Glutamatergic neuron (in vitro differentiated cells): Measurements from ENCODE around the gene ALDH3A1. TPM values are rescaled to one million over a fixed set of nuclear protein-coding genes. Genes with fewer than 3 reads are reported as not detected.
A peak's percentile ranks its signal among the peaks of the same experiment; 100 is the strongest.

Source experiments
- DNase-seq: peaks from one replicate; pipeline ENCODE4 v3.0.0; 2022
- H3K27ac Mint-ChIP-seq: one replicate; pipeline ENCODE4 v1.8.0; 2020; ENCODE audit warnings: mild to moderate bottlenecking, mixed read lengths, inconsistent platforms; ENCODE audit not compliant: unreplicated experiment
- H3K27me3 Mint-ChIP-seq: one replicate; pipeline ENCODE4 v1.8.0; 2020; ENCODE audit warnings: mild to moderate bottlenecking, moderate library complexity, mixed read lengths, inconsistent platforms; ENCODE audit not compliant: unreplicated experiment
- H3K36me3 Mint-ChIP-seq: one replicate; pipeline ENCODE4 v1.8.0; 2020; ENCODE audit warnings: mild to moderate bottlenecking, mixed read lengths, inconsistent platforms; ENCODE audit not compliant: unreplicated experiment
- H3K4me1 Mint-ChIP-seq: one replicate; pipeline ENCODE4 v1.8.0; 2020; ENCODE audit warnings: mild to moderate bottlenecking, low read depth, mixed read lengths, inconsistent platforms; ENCODE audit not compliant: unreplicated experiment
- H3K4me3 Mint-ChIP-seq: one replicate; pipeline ENCODE4 v1.8.0; 2020; ENCODE audit warnings: mild to moderate bottlenecking, mixed read lengths, inconsistent platforms; ENCODE audit not compliant: unreplicated experiment
- H3K9me3 Mint-ChIP-seq: one replicate; pipeline ENCODE4 v1.8.0; 2020; ENCODE audit warnings: mild to moderate bottlenecking, moderate library complexity, mixed read lengths, inconsistent platforms; ENCODE audit not compliant: unreplicated experiment
- total RNA-seq: library from RNA; stranded (reverse); fragmentation: NEBNext Ultra II Directional; extraction: Animal tissue kit (Norgen Biotek cat#: 25700); gene quantifications from one replicate; pipeline ENCODE4 v1.2.1, GENCODE V29; 2021; ENCODE audit not compliant: unreplicated experiment
- TF ChIP-seq, protein P1 (sequence below): fragments of 200-600 bp; sonication (generic); IDR thresholded peaks from one replicate; pipeline ENCODE4 v1.5.0; 2021; ENCODE audit not compliant: partially characterized antibody, unreplicated experiment

ALDH3A1 gene
- total RNA-seq, 1 donor from 2014 or later, result not detected

DNA sequence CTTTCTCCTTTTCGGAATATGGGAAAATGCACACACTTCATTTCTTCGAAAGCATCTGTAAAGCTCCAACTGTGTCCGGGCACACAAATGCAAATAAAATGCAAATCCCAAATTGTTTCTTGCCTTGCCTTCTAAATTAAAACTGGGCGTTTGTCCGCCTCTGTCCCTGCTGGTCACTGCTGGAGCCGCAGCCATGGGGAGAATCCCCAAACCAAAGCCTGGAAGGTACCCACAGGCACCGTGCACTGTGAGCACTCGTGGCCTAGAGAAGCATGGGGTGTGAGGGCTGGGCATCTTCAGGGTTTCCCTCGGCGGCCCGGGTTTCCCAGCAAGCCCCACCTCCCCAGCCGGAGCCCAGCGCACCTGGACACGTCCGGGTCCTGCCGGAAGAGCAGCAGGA lies 34.6 kb downstream of the ALDH3A1 start:
- Mint-ChIP-seq H3K36me3 (no peaks in the 10 kb centered on the region), H3K4me3 (no peak overlapping the region), H3K4me1 (peaks cover 3% of the 10 kb centered on the region), H3K27me3 (peaks cover 5% of the 10 kb centered on the region), H3K27ac (no peak overlapping the region), H3K9me3 (peaks cover 3% of the 10 kb centered on the region)
- TF ChIP-seq, protein P1, sequence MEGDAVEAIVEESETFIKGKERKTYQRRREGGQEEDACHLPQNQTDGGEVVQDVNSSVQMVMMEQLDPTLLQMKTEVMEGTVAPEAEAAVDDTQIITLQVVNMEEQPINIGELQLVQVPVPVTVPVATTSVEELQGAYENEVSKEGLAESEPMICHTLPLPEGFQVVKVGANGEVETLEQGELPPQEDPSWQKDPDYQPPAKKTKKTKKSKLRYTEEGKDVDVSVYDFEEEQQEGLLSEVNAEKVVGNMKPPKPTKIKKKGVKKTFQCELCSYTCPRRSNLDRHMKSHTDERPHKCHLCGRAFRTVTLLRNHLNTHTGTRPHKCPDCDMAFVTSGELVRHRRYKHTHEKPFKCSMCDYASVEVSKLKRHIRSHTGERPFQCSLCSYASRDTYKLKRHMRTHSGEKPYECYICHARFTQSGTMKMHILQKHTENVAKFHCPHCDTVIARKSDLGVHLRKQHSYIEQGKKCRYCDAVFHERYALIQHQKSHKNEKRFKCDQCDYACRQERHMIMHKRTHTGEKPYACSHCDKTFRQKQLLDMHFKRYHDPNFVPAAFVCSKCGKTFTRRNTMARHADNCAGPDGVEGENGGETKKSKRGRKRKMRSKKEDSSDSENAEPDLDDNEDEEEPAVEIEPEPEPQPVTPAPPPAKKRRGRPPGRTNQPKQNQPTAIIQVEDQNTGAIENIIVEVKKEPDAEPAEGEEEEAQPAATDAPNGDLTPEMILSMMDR, result peak; percentile 23
- DNase-seq, result no peak

DNA sequence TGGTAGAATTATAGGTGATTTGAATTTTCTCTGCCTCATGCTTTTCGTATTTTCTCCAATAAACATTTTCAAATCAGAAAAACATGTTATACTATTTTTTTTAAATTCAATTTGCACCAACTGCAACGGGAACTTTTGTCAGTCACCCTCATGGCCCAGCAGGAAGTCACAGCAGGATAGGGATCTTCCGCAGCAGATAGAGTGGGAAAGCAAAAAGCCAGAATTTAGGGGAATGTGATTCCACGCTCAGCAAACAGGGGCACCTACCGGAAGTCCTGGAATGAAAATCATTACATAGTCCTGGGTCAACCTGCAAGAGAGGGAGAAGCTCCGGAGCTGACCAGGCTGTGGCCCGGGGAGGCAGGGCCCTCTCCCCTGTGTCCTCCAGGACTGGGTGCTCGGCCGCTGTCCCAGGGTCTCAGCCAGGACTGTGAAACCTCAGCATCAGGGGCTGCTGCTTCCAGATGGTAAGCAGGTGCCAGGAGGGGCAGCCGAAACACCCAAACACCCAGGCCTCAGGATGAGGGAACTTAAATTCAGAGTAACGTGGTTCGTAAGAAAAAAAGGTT lies 35.6 kb downstream of the ALDH3A1 start:
- no peak overlapping the region for H3K4me3 Mint-ChIP-seq
- DNase-seq, result no peak
- no peaks in the 10 kb centered on the region for H3K36me3 Mint-ChIP-seq
- TF ChIP-seq, protein P1, result no peak
- H3K27ac Mint-ChIP-seq, result no peak overlapping the region
- H3K4me1 Mint-ChIP-seq, result peaks cover 3% of the 10 kb centered on the region
- H3K9me3 Mint-ChIP-seq, result peaks cover 3% of the 10 kb centered on the region
- peaks cover 5% of the 10 kb centered on the region for H3K27me3 Mint-ChIP-seq

- Mint-ChIP-seq H3K4me1 (peaks cover 1% of the 10 kb centered on the region), H3K36me3 (no peaks in the 10 kb centered on the region), H3K27me3 (peaks cover 3% of the 10 kb centered on the region), H3K9me3 (peaks cover 3% of the 10 kb centered on the region), H3K4me3 (no peak overlapping the region), H3K27ac (no peak overlapping the region)
- DNase-seq, result no peak
- TF ChIP-seq, protein P1, result no peak
Observed at GRCh38 chr17:19709841-19710240, 38.3 kb downstream of the ALDH3A1 start.

- Mint-ChIP-seq H3K4me1 (peaks cover 11% of the 10 kb centered on the region), H3K4me3 (no peak overlapping the region), H3K27ac (no peak overlapping the region), H3K36me3 (no peaks in the 10 kb centered on the region), H3K27me3 (peaks cover 5% of the 10 kb centered on the region), H3K9me3 (peaks cover 2% of the 10 kb centered on the region)
- DNase-seq, result no peak
- TF ChIP-seq, protein P1, result no peak
Observed at GRCh38 chr17:19708431-19709175, 39.5 kb downstream of the ALDH3A1 start.

GRCh38 chr17:19707728-19708221 lies 40.3 kb downstream of the ALDH3A1 start:
- Mint-ChIP-seq H3K4me1 (peaks cover 18% of the 10 kb centered on the region), H3K9me3 (peaks cover 4% of the 10 kb centered on the region), H3K4me3 (no peak overlapping the region), H3K36me3 (no peaks in the 10 kb centered on the region), H3K27ac (no peak overlapping the region), H3K27me3 (peaks cover 6% of the 10 kb centered on the region)
- DNase-seq, result no peak
- TF ChIP-seq, protein P1, result no peak
